GM11168 (cell line): ENCODE data around the gene CCDC102A.

Experiments used
- in situ Hi-C: fragments of 300-500 bp; cut with MboI; formaldehyde crosslinking; loops from one replicate; pipeline ENCODE4 v1.12.0; 2022; ENCODE audit warnings: low sequenced_read_pairs; ENCODE audit not compliant: unreplicated experiment

The CCDC102A gene

GRCh38 chr16:57538235-57538721, 1.9 kb upstream of the CCDC102A start:
- in situ Hi-C loops, result no loop called here

DNA sequence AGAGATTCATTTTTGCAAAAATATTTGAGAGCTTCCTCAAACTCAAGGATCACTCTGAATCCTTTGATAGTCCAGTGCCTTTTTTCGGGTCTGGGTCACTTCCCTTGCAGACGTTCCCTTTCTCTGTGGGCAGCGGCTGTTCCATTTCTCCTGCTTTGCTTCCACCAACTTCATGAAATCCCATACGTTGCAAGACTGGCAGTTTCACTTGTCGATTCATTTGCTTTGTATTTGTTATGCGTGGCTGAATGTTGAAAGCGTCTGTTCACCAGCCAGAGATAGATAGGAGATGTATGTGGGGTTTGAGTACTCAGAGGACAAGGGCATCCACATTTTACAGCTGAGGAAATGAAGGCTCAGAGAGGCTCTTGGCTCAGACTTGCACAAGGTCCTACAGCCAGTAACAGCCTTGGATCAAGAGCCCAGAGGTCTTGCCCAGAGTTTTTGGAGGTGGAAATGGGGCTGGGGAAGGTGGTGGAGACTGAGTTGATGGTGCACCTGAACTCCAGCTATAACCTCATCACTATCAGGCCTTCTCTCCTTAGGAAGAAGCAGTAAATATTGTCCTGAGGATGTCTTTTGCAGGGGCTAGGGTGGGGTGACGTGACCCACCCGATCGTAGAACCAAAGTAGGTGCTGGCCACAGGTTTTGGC, 1.3 kb upstream of the CCDC102A start:
- in situ Hi-C loops, result no loop called here

DNA sequence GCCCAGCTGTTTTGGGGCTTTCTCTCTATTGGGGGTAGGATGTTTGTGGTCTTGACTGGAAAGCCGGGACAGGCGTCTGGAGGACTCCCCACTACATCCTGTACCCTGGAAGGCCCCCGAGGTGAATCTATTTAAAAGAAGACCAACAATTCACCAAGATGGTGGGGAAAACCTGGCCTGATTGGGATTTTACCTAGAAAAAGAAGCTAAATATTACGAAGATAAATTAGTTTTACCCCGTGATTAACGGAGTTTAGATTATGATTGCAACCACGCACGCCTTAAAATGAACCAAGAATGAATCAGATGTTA, 779 bp upstream of the CCDC102A start:
- in situ Hi-C loops, result no loop called here

DNA sequence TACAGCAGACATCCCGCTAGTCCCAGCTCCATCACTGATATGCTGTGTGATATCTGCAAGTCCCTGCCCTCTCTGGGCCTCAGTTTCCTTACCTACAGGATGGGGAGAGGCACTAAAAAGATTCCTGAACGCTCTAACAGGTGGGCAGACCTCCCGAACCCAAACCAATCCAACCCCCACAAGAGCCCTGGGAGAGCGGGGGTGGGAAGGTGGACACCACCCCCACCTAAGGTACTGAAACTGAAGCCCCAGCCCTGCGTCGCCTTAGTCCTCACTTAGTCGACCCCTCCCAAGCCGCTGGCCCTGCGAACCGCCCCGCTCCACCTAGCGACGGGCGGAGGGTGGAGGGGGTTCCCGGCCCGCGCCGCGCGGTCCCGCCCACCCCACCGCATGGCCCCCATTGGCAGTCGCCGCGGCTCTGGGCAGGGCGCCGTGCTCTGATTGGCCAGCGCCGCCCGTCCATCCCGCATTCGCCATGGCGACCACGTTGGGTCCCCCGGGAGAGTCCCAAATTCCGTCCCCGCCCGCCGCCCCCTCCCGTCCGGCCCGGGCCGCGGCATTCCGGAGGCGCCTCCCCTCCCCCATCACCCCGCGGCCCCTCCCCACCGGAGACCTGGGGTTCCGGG, 578 bp downstream of the CCDC102A start:
- in situ Hi-C loops, result no loop called here

- in situ Hi-C loops, result no loop called here
These were observed 1.3 kb downstream of the CCDC102A start for GRCh38 chr16:57534881-57535658.

- in situ Hi-C loops, result no loop called here
These were observed 2.0 kb downstream of the CCDC102A start for GRCh38 chr16:57534337-57534880.

GRCh38 chr16:57533431-57534336, 2.7 kb downstream of the CCDC102A start:
- in situ Hi-C loops, result no loop called here

DNA sequence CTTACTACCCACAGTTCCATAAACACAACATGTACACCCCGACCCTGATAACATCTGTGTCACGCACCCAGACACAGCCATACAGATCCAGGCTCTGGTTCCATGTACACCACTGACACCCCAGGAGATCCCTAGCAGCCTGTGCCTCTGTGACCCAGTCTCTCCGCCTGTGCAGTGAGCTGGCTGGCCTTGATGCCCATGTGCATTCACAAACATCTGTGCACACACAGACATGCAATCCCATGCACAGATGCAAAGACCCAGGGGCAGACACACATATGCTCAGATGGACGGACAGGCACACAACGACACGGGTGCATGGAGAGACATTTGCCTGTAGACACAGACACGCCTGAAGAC, 4.1 kb downstream of the CCDC102A start:
- in situ Hi-C loops, result no loop called here

DNA sequence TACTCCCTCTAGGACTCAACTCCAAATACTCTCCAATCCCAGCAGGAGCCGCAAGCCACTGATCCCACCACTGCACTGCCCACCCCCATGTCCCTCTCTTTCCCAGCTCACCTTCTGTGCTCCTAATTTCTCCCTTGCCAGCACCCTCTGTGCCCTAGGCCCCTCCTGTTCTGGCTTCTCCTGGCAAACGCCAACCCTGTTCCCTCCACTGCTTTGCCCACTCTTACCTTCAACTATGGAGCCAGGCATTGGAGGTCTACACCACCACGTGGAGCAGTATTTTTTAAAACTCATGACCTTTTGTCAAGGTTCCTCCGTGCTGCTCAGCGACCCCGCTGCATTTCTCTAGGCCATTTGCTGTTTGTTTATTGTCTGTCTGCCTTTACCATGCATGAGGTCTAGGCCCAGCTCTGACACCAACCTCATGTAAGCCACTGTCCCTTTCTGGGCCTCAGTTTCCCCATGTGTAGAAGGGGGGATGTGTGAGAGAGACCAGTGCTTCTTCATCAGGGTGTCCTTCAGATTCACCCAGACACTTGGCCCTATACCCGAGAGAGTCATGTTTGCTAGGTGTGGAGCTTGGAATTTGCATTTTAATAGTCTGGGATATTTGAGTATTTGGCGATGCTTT, 4.6 kb downstream of the CCDC102A start:
- in situ Hi-C loops, result no loop called here

GRCh38 chr16:57531253-57531575, 5.2 kb downstream of the CCDC102A start:
- in situ Hi-C loops, result no loop called here

DNA sequence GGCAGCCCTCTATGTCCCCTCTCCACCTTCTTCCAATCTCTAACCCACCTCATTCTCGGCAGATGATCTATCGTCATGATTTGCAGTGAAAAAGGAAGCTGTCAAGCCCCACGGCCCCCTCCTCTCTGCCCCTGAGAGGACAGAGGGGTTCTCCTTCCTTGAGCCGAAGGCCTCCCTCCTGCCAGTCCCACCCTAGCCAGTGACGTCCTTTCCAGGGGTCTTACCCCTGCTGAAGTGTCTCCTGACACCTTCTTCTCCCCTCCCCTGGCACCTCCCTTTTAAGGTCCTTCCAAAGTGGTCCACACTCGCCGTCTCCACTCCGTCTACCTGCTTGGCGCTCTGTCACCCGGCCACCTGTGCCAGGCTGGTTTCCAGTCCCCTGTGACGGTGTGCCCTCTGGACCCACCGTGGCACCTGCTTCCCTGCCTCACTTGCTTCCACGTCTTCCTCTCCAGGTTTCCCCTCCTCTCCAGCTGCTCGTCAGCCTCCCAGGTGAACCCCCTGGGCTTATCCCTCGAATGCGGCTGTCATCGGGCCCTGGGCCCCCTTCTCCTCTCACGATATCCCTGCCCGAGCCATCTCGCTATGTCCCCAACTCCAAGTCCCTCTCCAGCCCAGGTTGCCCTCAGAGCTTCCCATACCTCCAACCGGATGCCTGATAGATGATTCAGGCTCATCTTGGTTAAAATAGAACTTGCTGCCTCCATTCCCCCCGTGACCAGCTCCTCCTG, 5.7 kb downstream of the CCDC102A start:
- in situ Hi-C loops, result no loop called here

DNA sequence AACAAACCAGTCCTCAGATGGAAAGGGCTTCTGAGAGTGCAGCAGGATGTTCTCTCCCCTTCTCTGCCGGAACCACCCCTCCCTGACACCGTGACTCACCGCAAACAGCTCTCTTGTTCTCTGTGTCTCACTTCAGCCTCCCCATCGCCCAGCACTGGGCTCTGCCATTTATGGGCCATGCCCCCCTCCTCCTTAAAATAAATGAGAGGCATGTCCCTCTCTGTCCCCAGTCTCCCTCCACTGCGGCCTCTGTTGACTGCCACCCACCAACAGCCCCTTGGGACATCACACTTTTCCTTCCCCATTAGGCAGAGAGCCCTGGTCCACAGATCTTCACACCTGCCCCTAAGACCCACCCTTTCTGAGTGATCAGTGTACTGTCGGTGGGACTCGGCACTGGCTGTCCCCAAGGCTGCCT, 6.3 kb downstream of the CCDC102A start:
- in situ Hi-C loops, result no loop called here

DNA sequence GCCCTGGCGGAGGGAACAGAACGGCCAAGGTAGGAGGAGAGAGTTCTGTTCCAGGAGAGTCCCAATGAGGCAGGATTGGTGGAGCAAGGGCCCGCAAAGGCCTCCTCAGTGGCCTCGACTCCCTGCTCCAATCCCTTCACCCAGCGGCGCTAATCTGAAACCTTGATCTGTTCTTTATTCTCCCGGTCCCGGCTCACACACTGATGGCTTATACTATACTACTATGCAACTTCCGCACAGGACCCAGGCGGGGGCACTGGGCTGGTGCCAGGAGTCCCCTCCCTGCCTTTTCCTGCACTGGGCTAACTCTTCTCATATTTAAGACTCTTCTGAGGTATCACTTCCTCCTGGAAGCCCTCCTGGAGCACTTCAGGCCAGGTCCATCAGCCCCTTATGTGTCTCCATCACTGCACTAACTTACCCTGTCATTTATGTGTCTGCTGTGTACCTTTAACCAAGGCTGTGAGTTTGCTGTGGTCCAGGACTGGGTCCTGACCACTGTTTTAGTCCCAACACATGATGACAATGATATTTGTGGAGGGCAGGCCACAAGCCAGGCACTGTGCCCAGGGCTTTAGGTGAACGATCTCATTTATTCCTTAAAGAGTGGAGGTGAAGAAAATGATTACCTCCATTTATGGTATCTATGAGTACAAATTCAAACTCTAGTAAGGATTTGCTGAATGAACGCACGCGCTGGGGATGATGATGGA, 6.8 kb downstream of the CCDC102A start:
- in situ Hi-C loops, result loop anchor here (5.0 kb wide), 1 partner anchor 42 kb away; the partner anchor contains the start of gene DOK4

DNA sequence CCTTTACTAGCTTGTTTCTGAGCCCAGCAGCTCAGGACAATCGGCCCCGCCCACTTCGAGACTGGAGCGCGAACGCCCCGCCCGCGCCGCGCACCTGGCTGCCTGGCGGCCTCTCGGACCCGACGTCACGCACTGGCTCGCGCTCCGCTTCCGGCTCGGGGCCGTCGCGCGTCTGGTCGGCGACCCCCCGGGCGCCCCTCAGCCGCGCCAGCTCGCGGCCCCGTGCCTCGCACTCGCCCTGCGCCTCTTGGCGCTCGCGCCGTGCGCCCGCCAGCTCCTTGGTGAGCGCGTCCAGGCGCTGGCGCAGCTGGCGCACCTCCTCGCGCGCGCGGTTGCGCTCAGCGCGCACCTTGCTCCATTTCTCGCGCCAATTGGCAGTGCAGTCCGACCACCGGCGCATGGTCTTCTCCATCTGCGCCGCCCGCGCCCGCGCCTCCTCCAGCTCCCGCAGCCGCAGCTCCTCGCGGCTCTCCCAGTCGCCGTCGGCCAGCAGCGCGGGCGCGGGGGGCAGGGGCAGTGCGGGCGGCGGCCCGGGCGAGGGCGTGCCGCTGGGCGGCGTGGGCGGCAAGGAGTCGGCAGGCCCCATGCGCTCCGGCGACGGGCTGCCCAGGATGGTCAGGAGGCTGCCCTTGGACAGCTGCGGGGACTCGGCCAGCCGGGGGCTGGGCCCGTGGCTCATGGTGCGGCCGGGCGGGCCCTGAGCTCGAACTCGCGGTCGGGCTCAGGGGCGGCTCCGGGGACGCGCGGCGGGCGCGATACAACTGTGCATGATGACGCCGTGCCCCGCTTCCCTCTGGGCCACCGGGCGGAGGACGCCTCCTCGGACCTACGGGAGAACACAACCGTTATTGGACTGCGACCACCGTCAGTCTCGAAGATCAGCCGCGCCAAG, 7.6 kb downstream of the CCDC102A start:
- in situ Hi-C loops, result loop anchor here (5.0 kb wide), 1 partner anchor 41 kb away; the partner anchor contains the start of gene DOK4

DNA sequence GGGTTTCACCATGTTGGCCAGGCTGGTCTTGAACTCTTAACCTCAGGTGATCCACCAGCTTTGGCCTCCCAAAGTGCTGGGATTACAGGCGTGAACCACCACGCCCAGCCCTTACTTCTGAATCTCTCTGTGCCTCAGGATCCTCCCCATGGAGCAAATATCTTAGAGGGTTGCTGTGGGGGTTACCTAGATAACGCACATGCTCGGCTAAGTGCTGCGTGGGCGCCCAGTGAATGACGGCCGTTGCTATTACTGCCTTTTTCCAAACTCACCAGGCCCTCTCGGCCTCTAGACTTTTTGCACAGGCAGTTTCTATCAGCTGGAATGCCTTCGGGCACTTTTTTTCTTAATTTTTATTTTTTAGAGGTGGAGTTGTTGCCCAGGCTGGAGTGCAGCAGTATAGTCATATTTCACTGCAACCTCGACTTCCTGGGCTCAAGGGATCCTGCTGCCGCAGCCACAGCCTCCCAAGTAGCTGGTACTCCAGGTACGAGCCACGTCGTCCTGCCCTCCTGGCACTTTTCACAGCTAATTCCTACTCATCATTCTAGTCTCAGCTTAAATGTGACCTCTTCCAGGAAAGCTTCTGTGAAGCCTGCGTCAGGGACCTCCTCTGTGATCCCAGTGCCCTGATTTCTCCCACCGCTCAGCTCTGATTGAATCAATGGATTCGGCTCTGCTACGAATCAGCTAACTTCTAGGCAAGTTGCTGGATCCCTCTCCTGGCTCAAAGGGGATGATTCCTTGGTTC, 8.6 kb downstream of the CCDC102A start:
- in situ Hi-C loops, result loop anchor here (5.0 kb wide), 1 partner anchor 40 kb away; the partner anchor contains the start of gene DOK4

DNA sequence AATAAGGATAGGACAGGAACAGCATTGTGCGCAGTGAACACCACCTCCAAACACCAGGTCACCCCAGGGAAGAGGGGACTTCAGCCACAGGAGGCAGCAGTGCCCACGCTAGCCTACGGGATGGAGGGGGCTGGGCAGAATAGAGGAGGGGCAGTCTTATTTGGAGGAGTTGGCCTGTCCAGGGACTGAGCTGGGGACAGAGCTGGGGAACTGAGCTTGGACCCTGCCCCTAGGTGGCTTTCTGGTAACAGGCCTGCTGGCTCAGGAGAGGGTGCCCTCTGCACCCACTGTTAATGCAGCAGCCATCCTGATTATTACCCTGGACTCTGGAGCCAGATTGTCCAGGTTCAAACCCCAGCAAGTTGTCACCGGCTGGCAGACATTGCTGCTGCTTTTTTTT, 9.3 kb downstream of the CCDC102A start:
- in situ Hi-C loops, result loop anchor here (5.0 kb wide), 1 partner anchor 40 kb away; the partner anchor contains the start of gene DOK4

GRCh38 chr16:57526498-57526897, 9.9 kb downstream of the CCDC102A start:
- in situ Hi-C loops, result loop anchor here (5.0 kb wide), 1 partner anchor 39 kb away; the partner anchor contains the start of gene DOK4
